Suprapubic skin (tissue), 3 donors: ENCODE data around the gene CRTAP.

Experiments used
- CTCF ChIP-seq, 2 donors: fragments of 200-600 bp in 1 of 2; fragments of 450-650 bp in 1 of 2; sonication (generic) in 1 of 2; IDR thresholded peaks; one replicate each; pipeline ENCODE4 v1.5.1; 2016 to 2019; ENCODE audit warnings: antibody characterized with exemption in 2 of 2, mild to moderate bottlenecking in 1 of 2, moderate library complexity in 1 of 2
- POLR2AphosphoS5 ChIP-seq, 3 donors: sonication (generic); formaldehyde crosslinking; IDR thresholded peaks; one replicate each; pipeline ENCODE4 v1.6.1; 2017; ENCODE audit warnings: antibody characterized with exemption in 3 of 3

- no peak for TF ChIP-seq CTCF (IDR thresholded peaks at IDR 0.05)
- TF ChIP-seq POLR2AphosphoS5 (IDR thresholded peaks at IDR 0.05): no peak
These were observed 37.8 kb upstream of the CRTAP start for GRCh38 chr3:33075995-33076394.
